ENCODE measurements around the gene EFHC2. TPM values are rescaled to one million over a fixed set of nuclear protein-coding genes. Genes with fewer than 3 reads are reported as not detected.
"Not testable (repeated sequence)": the region's sequence is repeated elsewhere in the genome, so short reads cannot be mapped to it uniquely, and the experiment has no call there.

Gene EFHC2
- total RNA-seq, 2 donors from 2014 or later: 2.1 to 2.2 TPM

DNA sequence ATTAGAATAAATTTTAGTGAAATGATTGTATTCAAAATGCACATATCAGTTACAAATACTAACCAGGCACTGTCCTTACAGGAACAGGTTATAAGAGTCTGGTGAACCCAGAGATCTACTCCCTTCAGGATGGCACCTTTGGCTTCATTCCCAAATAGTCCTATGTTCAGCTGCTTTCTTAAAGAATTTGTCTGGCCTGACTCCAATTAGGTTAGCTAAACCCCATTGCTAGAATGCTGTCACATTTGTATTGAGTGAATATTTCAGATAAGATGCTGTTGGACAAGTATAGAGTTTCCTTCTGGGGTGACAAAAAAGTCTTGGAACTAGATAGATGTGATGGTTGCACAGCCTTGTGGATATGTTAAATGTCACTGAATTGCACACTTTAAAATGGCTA, 69.4 kb downstream of the EFHC2 start:
- no peaks in the 10 kb centered on the region for H3K9me3 ChIP-seq (ENCODE audit: control insufficient read depth, low read length, poor library complexity, severe bottlenecking)
- no peaks in the 10 kb centered on the region for H3K27me3 Mint-ChIP-seq
- H3K36me3 Mint-ChIP-seq (ENCODE audit: low read depth): no peaks in the 10 kb centered on the region
- no peak overlapping the region for H3K4me3 Mint-ChIP-seq
- no peak overlapping the region for H3K27ac Mint-ChIP-seq
- H3K4me1 Mint-ChIP-seq: peaks cover 9% of the 10 kb centered on the region
- DNase-seq (no peak), ATAC-seq (no peak)

DNA sequence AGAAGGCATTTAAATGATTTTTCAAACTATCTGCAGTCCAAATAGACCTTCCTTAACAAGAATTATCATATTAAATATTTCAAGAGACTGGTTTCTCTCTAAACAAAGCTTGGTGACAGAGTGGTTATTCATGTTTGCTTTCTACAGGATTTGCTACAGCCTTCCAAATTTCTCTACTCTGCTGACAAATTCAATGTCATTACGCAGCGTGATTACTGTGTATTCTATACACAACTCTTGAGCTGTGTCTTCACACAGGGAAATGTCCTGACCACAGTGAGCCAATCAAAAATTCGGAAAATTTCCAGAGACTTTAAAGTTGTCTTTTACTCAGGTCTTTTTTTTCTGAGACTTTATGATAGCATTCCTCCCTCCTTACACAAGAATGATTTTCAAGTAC, 75.6 kb downstream of the EFHC2 start:
- H3K36me3 Mint-ChIP-seq (ENCODE audit: low read depth): no peaks in the 10 kb centered on the region
- H3K4me3 Mint-ChIP-seq: no peak overlapping the region
- no peaks in the 10 kb centered on the region for H3K9me3 ChIP-seq (ENCODE audit: control insufficient read depth, low read length, poor library complexity, severe bottlenecking)
- H3K4me1 Mint-ChIP-seq: peaks cover 13% of the 10 kb centered on the region
- peak overlapping the region; percentile 9 for H3K27ac Mint-ChIP-seq
- ATAC-seq: no peak
- DNase-seq: no peak
- no peaks in the 10 kb centered on the region for H3K27me3 Mint-ChIP-seq

DNA sequence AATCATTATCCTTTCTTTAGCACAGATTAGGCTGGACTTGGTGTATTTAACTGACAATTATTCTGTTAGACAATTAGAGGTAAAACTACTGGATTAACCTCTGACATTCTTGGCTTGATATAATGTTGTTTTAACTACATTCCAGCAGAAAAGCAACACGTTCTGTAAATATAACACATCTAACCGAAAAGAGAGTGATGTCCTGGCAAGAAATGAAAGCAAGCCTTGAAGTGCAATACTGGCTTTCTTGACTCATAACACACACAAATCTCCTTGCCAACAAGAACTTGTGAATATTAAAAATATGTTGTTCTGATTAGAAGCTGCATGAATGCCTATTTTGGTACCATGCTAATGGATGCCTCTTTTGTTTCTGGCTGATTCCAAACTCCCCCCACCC, 76.4 kb downstream of the EFHC2 start:
- H3K27me3 Mint-ChIP-seq: no peaks in the 10 kb centered on the region
- DNase-seq (no peak), ATAC-seq (no peak)
- H3K4me1 Mint-ChIP-seq: peaks cover 12% of the 10 kb centered on the region
- H3K36me3 Mint-ChIP-seq (ENCODE audit: low read depth): no peaks in the 10 kb centered on the region
- H3K4me3 Mint-ChIP-seq: no peak overlapping the region
- no peak overlapping the region for H3K27ac Mint-ChIP-seq
- H3K9me3 ChIP-seq (ENCODE audit: control insufficient read depth, low read length, poor library complexity, severe bottlenecking): no peaks in the 10 kb centered on the region

DNA sequence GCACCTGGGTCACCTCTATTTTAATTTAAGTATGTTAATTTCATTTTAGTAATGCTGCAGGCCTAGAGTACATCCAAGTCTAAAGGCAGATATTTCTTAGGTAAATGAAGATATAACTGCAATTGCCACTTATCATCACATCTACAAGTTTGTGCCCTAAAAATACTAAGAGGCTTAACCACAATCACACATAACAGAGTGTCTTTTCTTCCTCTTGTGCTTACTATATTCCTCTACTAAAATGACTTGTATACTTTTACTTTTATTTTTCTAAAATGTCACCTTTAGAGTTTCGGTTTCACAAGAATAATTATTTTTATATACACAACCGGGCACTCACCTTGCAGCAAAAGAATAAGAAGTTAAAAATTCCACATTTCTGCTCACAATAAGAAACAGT, 77.9 kb downstream of the EFHC2 start:
- Mint-ChIP-seq H3K4me3 (peak overlapping the region; percentile 66), H3K4me1 (peaks cover 8% of the 10 kb centered on the region), H3K27ac (peak overlapping the region; percentile 71), H3K36me3 (ENCODE audit: low read depth) (no peaks in the 10 kb centered on the region), H3K27me3 (no peaks in the 10 kb centered on the region)
- no peaks in the 10 kb centered on the region for H3K9me3 ChIP-seq (ENCODE audit: control insufficient read depth, low read length, poor library complexity, severe bottlenecking)
- DNase-seq (no peak), ATAC-seq (peak; percentile 59)

DNA sequence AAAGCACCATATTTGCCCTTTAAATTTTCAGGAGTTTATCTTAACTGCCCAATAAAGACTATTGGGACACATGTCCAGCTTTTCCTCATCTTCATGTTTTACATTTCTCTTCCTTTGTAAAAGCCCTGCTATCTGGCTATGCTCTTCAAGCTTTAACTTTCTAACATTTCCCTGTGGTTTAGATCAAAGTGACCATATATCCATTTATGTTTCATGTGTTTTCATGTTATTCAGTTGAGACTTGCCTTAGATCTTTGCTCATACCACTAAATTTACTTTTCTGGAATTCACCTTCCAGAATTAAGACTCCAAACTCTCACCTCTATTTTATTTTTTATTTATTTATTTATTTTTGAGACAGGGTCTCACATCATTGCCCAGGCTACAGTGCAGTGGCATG, 78.5 kb downstream of the EFHC2 start:
- Mint-ChIP-seq H3K4me3 (peak overlapping the region; percentile 41), H3K36me3 (ENCODE audit: low read depth) (no peaks in the 10 kb centered on the region), H3K27me3 (no peaks in the 10 kb centered on the region), H3K27ac (peak overlapping the region; percentile 71), H3K4me1 (peaks cover 10% of the 10 kb centered on the region)
- DNase-seq (no peak), ATAC-seq (peak; percentile 57)
- H3K9me3 ChIP-seq (ENCODE audit: control insufficient read depth, low read length, poor library complexity, severe bottlenecking): no peaks in the 10 kb centered on the region

DNA sequence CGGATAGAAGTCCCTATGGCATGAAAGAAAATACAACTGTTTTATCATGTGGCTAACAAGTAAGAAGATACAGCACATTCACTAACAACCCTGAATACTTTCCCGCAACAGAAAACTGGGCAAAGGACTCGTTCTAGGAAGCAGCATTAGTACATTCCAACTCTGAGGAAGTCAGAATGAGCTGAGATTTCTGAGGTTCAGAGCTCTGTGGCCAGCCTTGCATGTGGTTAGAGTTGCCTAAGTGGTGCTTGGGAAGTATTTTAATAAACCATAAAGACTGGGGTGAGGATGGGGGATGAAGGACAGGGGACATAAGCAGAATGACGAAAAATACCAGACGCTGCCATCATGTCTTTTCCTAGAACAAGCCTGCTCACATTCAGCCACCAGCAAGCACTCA, 82.2 kb downstream of the EFHC2 start:
- H3K4me1 Mint-ChIP-seq: peaks cover 12% of the 10 kb centered on the region
- DNase-seq: no peak
- H3K4me3 Mint-ChIP-seq: no peak overlapping the region
- ATAC-seq: no peak
- H3K27me3 Mint-ChIP-seq: no peaks in the 10 kb centered on the region
- H3K9me3 ChIP-seq (ENCODE audit: control insufficient read depth, low read length, poor library complexity, severe bottlenecking): no peaks in the 10 kb centered on the region
- H3K27ac Mint-ChIP-seq: no peak overlapping the region
- no peaks in the 10 kb centered on the region for H3K36me3 Mint-ChIP-seq (ENCODE audit: low read depth)

DNA sequence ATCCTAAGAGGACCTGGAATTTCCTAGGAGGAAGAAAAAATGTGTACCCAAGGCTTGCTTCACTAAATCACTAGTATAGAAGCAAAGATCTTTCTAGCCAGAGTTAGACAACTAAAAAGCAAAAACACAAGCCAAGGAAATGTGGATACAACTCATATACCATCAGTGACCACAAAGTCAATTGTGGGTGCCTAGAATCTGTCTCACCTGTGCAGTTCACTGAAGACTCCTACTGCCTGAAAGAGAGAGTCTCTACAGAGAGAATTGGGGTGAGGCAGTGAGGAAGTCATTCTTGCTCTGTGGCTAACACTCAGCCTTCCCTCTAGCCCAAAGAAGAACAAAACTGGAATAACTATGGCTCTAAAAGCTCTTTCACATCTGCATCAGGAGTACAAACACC, 82.9 kb downstream of the EFHC2 start:
- ATAC-seq (no peak), DNase-seq (no peak)
- Mint-ChIP-seq H3K4me3 (no peak overlapping the region), H3K4me1 (peaks cover 8% of the 10 kb centered on the region), H3K27ac (peak overlapping the region; percentile 51), H3K36me3 (ENCODE audit: low read depth) (no peaks in the 10 kb centered on the region), H3K27me3 (no peaks in the 10 kb centered on the region)
- no peaks in the 10 kb centered on the region for H3K9me3 ChIP-seq (ENCODE audit: control insufficient read depth, low read length, poor library complexity, severe bottlenecking)

DNA sequence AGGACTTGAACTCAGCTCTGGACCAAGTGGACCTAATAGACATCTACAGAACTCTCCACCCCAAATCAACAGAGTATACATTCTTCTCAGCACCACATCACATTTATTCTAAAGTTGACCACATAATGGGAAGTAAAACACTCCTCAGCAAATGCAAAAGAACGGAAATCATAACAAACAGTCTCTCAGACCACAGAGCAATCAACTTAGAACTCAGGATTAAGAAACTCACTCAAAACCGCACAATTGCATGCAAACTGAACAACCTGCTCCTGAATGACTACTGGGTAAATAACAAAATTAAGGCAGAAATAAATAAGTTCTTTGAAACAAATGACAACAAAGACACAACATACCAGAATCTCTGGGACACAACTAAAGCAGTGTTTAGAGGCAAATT, 87.7 kb downstream of the EFHC2 start:
- H3K27me3 Mint-ChIP-seq; H3K36me3 Mint-ChIP-seq (ENCODE audit: low read depth); ATAC-seq; H3K27ac Mint-ChIP-seq; H3K4me3 Mint-ChIP-seq; DNase-seq; H3K9me3 ChIP-seq (ENCODE audit: control insufficient read depth, low read length, poor library complexity, severe bottlenecking): not testable (repeated sequence)
- H3K4me1 Mint-ChIP-seq: peaks cover 16% of the 10 kb centered on the region

DNA sequence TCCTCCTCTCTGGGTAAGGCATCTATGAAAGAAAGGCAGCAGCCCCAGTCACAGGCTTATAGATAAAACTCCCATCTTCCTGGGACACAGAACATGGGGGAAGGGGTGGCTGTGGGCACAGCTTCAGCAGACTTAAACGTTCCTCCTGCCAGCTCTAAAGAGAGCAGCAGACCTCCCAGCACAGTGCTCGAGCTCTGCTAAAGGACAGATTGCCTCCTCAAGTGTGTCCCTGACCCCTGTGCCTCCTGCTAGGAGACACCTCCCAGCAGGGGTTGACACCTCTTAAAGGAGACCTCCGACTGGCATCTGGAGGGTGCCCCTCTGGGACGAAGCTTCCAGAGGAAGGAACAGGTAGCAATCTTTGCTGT, 89.9 kb downstream of the EFHC2 start:
- peak overlapping the region; percentile 68 for H3K4me3 Mint-ChIP-seq
- no peaks in the 10 kb centered on the region for H3K9me3 ChIP-seq (ENCODE audit: control insufficient read depth, low read length, poor library complexity, severe bottlenecking)
- no peaks in the 10 kb centered on the region for H3K27me3 Mint-ChIP-seq
- no peak for ATAC-seq
- H3K4me1 Mint-ChIP-seq: peaks cover 12% of the 10 kb centered on the region
- peak overlapping the region; percentile 98 for H3K27ac Mint-ChIP-seq
- H3K36me3 Mint-ChIP-seq (ENCODE audit: low read depth): peaks cover 4% of the 10 kb centered on the region
- DNase-seq: no peak

DNA sequence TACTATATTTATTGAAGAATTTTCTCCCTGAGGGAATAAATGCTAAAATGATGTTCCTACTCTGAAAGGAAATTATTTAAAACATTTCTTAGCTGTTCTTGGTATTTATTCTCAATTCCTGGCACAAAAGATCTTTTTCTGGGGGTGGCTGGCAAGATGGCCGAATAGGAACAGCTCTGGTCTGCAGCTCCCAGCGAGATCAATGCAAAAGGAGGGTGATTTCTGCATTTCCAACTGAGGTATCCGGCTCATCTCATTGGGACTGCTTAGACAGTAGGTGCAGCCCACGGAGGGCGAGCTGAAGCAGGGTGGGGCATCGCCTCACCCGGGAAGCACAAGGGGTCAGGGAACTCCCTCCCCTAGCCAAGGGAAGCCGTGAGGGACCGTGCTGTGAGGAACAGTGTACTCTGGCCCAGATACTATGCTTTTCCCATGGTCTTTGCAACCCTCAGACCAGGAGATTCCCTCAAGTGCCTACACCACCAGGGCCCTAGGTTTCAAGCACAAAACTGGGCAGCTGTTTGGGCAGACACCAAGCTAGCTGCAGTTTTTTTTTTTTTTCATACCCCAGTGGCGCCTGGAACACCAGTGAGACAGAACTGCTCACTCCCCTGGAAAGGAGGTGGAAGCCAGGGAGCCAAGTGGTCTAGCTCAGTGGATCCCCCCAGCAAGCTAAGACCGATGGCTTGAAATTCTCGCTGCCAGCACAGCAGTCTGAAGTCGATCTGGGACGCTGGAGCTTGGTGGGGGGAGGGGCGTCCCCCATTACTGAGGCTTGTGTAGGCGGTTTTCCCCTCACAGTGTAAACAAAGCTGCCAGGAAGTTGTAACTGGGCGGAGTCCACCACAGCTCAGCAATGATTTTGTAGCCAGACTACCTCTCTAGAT, 90.5 kb downstream of the EFHC2 start:
- H3K27me3 Mint-ChIP-seq; H3K36me3 Mint-ChIP-seq (ENCODE audit: low read depth); H3K9me3 ChIP-seq (ENCODE audit: control insufficient read depth, low read length, poor library complexity, severe bottlenecking): not testable (repeated sequence)
- Mint-ChIP-seq H3K27ac (peak overlapping the region; percentile 98), H3K4me3 (peak overlapping the region; percentile 68), H3K4me1 (peaks cover 12% of the 10 kb centered on the region)
- ATAC-seq (peak; percentile 99), DNase-seq (peak in 2 of 3 donors; percentile 25 to 51)

DNA sequence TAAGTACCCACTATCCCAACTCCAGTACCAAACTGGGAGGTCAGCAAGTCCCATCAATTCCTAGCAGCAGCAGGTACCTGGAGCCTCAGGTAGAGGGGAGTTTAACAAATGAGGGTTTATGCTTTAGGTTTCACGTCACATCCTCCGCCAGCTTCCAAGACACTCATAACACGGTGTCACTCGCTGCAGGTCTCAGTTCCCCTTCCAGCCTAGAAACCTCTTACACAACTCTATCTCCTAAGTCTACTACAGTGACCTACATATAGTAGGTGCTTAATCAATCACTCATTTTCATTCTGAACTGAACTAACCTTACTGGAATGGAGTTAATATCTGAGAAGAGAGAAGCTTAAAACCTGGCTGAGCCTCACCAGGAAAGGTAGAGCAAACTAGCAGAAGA, 96.0 kb downstream of the EFHC2 start:
- Mint-ChIP-seq H3K27ac (no peak overlapping the region), H3K4me1 (peaks cover 13% of the 10 kb centered on the region), H3K36me3 (ENCODE audit: low read depth) (peaks cover 2% of the 10 kb centered on the region), H3K4me3 (no peak overlapping the region), H3K27me3 (no peaks in the 10 kb centered on the region)
- ATAC-seq (no peak), DNase-seq (no peak)
- no peaks in the 10 kb centered on the region for H3K9me3 ChIP-seq (ENCODE audit: control insufficient read depth, low read length, poor library complexity, severe bottlenecking)

DNA sequence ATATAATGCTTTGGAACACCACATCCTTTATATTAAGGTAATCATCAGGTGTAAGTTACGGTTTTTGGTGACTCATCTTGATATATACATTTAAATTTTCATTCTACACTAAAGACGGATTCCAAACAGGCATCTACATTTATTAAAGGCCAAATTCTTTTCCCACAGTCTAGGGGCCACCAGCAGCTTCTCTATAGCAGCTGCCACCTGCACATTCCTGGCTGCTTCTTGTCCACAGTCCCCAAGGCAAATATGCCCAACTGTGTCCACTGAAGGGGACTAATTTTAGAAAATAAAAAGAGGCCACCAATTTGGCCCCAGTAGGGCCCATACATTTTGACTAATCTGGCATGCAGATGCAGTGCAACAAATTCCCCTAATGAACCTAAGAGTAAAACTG, 96.6 kb downstream of the EFHC2 start:
- Mint-ChIP-seq H3K4me1 (peaks cover 10% of the 10 kb centered on the region), H3K27ac (no peak overlapping the region), H3K27me3 (no peaks in the 10 kb centered on the region), H3K36me3 (ENCODE audit: low read depth) (peaks cover 2% of the 10 kb centered on the region), H3K4me3 (no peak overlapping the region)
- H3K9me3 ChIP-seq (ENCODE audit: control insufficient read depth, low read length, poor library complexity, severe bottlenecking): no peaks in the 10 kb centered on the region
- no peak for DNase-seq
- no peak for ATAC-seq

DNA sequence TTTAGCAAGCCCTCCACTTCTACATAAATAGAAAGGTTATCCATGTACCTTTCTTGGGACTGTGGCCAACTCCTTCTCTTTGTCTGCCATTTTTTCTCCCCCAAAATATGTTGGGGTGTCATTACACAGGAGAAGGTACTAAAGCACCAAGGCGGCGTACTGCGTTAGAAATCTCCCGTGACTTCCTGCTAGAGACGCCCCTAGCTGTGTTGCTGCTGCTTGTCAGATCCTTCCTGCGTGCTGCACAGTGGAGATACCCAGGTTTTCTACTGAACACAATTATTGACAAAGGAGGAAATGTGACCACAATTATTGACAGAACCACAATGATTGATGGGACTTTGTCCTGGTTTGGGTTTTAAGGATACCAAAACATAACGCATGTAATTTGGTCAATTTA, 97.7 kb downstream of the EFHC2 start:
- Mint-ChIP-seq H3K4me3 (peak overlapping the region; percentile 15), H3K27ac (peak overlapping the region; percentile 67), H3K27me3 (no peaks in the 10 kb centered on the region), H3K4me1 (peaks cover 12% of the 10 kb centered on the region), H3K36me3 (ENCODE audit: low read depth) (peaks cover 4% of the 10 kb centered on the region)
- peak; percentile 85 for ATAC-seq
- peak in 1 of 3 donors; percentile 5 for DNase-seq
- no peaks in the 10 kb centered on the region for H3K9me3 ChIP-seq (ENCODE audit: control insufficient read depth, low read length, poor library complexity, severe bottlenecking)

DNA sequence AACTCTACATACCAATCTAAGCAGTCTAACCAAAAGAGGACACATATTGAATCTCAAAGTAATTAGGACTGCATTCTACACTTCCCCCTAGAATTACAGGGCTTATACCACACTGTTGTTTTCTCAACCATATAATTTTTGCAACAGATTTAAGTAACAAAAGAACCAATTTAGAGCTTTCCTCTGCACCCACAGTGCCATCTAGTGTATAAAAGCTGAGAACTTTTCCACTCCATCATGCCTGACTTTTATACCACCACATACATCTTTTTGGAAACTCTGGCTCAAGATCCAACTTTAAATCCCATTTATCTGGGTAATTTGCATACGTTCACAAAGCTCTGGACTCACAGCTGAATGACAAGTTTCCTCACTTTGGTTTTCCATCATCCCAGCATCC, 99.5 kb downstream of the EFHC2 start:
- no peaks in the 10 kb centered on the region for H3K9me3 ChIP-seq (ENCODE audit: control insufficient read depth, low read length, poor library complexity, severe bottlenecking)
- H3K27me3 Mint-ChIP-seq: no peaks in the 10 kb centered on the region
- H3K36me3 Mint-ChIP-seq (ENCODE audit: low read depth): peaks cover 4% of the 10 kb centered on the region
- peaks cover 12% of the 10 kb centered on the region for H3K4me1 Mint-ChIP-seq
- ATAC-seq (no peak), DNase-seq (no peak)
- peak overlapping the region; percentile 71 for H3K27ac Mint-ChIP-seq
- H3K4me3 Mint-ChIP-seq: no peak overlapping the region
